Tibial nerve (tissue), 4 donors: ENCODE measurements around the gene BRPF1.

Source experiments
- EP300 ChIP-seq, 2 donors: sonication (generic); formaldehyde crosslinking; IDR thresholded peaks; one replicate each; pipeline ENCODE4 v1.6.1; 2017; ENCODE audit warnings: antibody characterized with exemption in 2 of 2, mild to moderate bottlenecking in 1 of 2
- POLR2A ChIP-seq, 2 donors: fragments of 450-650 bp; IDR thresholded peaks; one replicate each; pipeline ENCODE4 v1.6.1; 2017; ENCODE audit warnings: antibody characterized with exemption in 2 of 2, mild to moderate bottlenecking in 2 of 2, moderate library complexity in 2 of 2
- TF ChIP-seq, protein P1 (sequence below), 5 experiments: fragments of 200-600 bp in 3 of 5; fragments of 450-650 bp in 2 of 5; sonication (generic) in 3 of 5; IDR thresholded peaks; one replicate each; pipeline ENCODE4 v1.5.1; 2016 to 2019; ENCODE audit warnings: antibody characterized with exemption in 5 of 5, mild to moderate bottlenecking in 3 of 5, moderate library complexity in 2 of 5

- TF ChIP-seq, protein P1, sequence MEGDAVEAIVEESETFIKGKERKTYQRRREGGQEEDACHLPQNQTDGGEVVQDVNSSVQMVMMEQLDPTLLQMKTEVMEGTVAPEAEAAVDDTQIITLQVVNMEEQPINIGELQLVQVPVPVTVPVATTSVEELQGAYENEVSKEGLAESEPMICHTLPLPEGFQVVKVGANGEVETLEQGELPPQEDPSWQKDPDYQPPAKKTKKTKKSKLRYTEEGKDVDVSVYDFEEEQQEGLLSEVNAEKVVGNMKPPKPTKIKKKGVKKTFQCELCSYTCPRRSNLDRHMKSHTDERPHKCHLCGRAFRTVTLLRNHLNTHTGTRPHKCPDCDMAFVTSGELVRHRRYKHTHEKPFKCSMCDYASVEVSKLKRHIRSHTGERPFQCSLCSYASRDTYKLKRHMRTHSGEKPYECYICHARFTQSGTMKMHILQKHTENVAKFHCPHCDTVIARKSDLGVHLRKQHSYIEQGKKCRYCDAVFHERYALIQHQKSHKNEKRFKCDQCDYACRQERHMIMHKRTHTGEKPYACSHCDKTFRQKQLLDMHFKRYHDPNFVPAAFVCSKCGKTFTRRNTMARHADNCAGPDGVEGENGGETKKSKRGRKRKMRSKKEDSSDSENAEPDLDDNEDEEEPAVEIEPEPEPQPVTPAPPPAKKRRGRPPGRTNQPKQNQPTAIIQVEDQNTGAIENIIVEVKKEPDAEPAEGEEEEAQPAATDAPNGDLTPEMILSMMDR (IDR thresholded peaks at IDR 0.05) = no peak
- TF ChIP-seq EP300 (IDR thresholded peaks at IDR 0.05) (no peak), POLR2A (IDR thresholded peaks at IDR 0.05) (no peak)
Observed at GRCh38 chr3:9701711-9702110, 29.8 kb upstream of the BRPF1 start.
